ELF-1 (cell line): ENCODE measurements around the gene BTBD9.

Experiments
- DNase-seq: peaks from one replicate; pipeline ENCODE4 v3.0.0-alpha.2; 2016; ENCODE audit warnings: low read depth, low spot score

Gene BTBD9

DNA sequence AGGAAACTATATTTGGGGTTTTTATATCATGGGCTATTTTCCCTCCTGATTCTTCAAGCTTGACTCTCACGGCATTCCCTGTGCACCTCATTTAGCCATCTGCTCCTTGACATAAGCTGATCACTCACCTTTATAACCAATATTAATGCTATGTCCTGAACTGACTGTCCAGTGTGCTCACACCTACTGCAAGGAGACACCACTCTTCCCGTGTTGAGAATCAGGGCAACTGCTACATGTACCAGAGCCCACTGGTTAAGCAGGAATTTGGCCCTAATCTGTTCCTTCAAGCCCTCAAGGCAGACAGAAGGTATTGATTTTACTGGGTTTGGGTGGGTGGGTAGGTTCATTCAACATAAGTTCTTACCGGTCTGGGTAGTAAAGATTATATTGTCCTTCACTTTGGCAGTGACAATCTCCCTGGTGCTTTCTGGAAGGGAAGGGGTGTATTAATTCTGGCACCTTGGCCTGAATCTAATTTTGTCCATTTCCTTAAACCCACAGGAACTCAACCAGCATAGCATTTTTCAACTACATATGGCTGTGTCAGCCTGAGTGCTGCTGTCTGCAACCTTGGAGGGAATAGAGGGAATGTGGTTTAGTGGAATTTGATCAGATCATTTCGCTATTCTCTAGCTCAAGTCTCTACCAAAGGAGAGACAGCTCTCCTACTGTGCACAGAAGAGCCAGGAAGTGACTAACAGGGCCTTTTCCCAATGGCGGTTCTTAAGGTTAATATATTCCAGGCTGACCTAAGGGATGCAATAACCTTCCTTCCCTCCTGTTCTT, 293.2 kb downstream of the BTBD9 start:
- DNase-seq, result no peak

DNA sequence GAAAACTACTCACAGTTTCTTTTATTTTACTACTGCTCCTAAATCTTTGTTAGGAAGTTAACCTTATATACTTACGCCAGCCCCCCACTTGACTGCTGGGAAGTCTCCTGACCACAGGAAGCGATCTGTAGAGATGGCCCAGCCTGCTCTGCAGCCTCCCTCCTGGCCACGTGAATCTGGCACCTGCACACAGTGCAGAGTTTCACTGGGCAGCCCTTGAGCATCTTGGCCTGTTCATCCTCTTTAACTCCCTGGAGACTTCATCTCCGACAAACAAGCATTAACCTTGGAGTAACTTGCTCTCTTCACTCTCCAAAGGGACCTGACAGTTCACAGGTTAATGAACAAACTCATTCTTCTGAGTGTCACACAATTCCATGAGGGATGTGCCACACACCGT, 294.1 kb downstream of the BTBD9 start:
- no peak for DNase-seq

DNA sequence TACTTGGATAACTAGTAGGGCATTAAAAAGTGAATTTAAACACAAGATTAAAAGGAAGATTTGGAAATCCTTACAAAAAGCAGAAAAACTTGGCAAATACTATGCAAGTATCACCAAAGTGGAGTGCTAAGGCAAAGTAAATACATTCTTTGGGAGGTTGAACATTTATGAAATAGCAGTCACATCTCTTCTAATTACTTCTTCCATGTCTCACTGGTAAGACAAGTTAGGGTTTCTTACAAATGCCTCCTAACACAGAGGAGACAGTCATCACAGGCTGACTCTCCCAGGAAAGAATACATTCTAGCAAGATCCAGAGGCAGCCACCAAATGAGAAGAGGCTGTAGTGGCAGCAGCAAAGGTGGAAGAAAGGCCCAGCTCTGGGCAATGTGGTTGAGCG, 298.2 kb downstream of the BTBD9 start:
- no peak for DNase-seq

GRCh38 chr6:38339914-38340313, 299.8 kb downstream of the BTBD9 start:
- DNase-seq, result no peak

DNA sequence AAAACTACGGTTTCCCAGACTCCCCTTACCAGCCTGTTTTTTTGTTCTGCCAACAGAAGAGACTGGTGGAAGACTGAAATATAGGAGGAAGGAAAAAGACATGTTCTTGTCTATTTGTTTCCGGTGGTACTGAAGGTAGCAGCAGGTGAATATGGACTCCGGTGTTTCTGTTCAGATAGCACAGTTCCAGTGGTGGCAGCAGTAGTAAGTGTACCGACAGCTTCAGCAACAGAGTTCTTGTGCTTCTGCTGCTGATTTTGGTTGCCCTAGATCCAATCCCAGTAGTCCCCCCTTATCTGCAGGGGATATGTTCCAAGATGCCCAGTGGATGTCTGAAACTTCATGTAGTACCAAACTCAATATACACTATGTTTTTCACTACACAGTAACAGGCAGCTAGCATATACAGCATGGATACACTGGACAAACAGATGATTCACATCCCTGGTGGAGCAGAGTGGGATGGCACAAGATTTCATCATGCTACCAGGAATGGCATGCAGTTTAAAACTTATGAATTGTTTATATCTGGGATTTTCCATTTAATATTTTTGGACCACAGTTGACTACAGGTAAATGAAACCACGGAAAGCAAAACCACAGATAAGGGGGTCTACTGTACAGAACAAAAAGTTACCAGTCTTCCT, 301.8 kb downstream of the BTBD9 start:
- no peak for DNase-seq

DNA sequence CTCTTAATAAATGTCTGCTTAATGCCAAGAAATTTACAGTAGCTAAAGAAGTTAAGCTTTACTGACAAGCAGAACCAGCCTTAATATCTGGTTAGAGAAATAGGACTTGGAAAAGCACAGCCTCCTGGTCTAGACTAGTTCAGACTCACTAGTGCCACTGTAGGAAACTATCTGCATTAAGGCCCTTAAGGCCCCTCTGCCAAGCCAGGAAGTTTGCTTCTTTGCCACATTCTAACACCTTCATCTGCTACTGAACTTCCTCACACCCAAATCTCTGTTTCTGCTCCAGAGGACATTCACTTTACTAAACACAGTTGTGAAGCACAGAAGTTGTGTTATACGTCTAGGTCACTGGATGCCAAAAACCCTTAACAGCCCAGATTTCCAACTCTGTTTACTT, 302.8 kb downstream of the BTBD9 start:
- no peak for DNase-seq

DNA sequence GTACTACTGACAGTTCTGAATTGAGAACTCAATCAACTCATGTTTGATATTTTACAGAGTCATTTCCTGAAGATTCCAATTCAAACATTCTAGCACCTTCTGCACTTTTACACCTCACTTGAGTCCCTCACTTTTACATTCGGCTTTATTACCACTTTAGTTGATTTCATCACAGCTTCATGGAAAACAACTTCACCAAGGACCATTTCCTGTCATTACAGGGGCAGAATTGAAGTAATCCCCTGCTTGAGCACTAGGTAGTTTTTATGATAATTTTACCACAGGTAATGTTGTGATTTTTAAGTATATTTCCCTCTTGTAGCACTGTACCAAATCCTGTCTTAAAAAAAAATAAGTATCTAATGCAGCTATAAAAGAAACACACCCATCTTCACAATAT, 312.9 kb downstream of the BTBD9 start:
- no peak for DNase-seq

GRCh38 chr6:38323216-38323615, 316.5 kb downstream of the BTBD9 start:
- no peak for DNase-seq

DNA sequence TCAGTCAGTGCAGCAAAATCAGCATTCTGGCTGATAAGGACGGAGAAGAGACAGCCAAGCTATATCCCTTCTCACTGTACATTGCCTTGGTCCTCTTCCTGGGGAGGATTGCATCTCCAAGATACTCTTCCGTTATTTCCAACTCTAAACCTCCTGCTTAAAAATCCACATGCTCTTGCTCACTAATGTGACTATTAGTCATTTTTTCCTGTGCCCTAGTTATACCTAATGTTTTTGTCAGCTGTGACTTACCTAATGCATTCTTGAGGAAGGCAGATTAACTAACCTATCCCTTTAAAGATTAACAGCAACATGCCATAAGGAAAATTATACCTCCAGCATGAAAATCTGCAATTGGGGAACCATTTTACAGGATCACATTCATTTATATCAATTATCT, 317.6 kb downstream of the BTBD9 start:
- no peak for DNase-seq

DNA sequence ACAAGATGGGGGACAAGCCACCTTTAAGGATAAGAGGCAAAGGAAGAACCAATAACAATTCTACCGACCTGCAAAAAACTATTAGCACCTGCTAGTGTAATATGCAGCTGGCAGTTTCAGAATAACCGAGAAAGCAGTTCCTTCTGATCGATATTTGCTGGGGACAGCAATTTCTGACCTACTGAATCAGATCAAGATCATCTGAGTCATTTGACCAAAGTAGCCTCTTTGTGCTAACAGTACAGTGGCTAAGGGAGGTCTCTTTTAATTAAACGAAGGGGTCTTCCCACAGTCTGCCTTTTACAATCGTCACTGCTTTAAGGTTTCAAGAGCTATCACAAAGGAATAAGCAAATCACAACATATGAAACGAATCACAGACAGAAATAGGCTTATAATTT, 318.9 kb downstream of the BTBD9 start:
- no peak for DNase-seq

DNA sequence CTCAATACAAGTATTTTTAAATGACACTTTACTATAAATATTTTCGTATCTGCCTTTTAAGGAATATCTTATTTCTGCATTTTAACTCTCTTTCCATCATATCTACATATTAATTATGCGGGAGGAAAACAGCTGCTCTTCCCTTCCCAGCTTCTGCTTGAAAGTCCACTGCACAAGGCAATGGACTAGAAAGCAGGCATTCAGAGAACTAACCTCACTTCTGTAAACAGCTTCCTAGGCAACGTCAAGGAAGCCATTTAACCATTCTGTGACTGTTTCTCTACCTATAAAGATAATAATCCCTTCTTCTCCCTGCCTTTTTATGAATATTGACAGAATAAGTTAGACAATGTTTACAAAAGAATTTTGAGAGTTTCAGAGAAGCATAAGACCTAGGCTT, 319.4 kb downstream of the BTBD9 start:
- DNase-seq, result no peak

DNA sequence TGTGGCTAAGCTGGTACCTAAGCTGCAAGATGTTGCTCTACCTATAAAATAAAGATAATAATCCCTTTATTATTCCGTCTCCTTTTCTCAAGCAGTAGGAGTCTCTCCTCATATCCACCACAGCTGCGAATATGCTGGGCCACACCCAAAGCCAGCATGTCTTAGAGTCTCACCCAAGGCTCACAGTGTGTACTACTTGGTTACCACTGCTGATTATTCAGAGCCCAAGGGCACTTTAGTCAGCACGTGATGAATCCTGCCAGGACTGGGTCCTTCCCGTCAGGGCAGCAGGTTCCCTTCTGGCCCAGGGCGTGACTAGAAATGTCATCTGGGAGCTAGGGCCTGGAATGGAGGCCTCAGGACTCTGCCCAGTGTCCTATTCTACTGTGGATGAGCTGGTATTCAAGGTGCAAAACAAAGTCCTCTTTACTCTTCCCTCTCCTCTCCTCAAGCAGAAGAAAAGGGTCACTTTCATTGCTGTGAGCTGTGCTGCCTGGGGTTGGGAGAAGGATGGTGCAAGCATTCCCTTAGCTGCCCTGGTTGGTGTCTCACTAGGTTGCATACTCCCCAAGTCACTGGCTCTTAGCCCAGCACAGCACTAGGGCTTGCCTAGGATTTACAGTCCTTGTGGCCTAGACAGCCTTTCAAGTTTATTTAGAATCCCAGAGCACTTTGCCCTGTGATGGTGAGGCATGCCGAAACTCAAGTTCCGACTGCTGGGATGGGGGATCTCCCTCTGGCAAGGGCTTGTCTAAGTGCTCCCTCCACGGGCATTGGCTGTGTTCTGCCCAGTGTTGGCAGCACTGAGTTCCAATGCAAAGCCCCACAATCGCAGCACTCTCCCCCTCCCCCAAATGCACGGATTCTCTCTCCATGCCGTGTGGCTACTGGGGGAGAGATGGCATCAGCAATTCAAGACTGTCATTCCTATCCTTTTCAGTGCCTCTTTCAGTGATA, 320.2 kb downstream of the BTBD9 start:
- DNase-seq, result peak; percentile 13

- no peak for DNase-seq
Measured at GRCh38 chr6:38316099-38316868, 323.4 kb downstream of the BTBD9 start.

DNA sequence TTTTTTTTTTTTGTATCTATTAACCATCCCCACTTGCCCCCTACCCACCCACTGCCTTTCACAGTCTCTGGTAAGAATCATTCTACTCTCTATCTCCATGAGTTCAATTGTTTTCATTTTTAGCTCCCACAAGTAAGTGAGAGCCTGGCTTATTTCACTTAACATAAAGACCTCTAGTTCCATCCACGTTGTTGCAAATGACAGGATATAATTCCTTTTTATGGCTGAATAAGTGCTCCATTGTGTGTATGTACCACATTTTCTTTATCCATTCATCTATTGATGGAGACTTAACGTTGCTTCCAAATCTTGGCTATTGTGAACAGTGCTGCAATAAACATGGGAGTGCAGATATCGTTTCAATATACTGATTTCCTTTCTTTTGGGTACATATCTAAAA, 328.5 kb downstream of the BTBD9 start:
- DNase-seq, result no peak

DNA sequence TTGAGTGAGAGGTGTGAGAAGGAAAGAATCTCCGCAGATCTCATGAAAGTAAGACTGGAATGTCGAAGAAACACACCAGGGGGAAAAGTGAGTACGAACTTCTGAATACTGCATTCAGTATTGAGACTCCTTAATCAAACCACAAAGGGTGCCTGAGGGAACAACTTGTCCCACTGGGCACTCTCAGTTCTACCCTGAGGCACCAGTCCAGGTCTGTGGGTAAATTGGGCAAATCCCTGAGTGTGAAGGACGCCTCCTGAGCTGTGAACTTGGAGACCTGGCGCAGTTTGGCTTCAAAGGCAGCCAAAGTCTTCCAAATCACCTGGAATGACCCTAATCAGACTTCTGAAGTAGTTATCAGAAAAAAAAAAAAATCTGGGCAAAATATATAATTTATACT, 329.7 kb downstream of the BTBD9 start:
- no peak for DNase-seq

GRCh38 chr6:38307740-38308139, 332.0 kb downstream of the BTBD9 start:
- DNase-seq, result no peak

GRCh38 chr6:38306931-38307330, 332.8 kb downstream of the BTBD9 start:
- peak; percentile 23 for DNase-seq

DNA sequence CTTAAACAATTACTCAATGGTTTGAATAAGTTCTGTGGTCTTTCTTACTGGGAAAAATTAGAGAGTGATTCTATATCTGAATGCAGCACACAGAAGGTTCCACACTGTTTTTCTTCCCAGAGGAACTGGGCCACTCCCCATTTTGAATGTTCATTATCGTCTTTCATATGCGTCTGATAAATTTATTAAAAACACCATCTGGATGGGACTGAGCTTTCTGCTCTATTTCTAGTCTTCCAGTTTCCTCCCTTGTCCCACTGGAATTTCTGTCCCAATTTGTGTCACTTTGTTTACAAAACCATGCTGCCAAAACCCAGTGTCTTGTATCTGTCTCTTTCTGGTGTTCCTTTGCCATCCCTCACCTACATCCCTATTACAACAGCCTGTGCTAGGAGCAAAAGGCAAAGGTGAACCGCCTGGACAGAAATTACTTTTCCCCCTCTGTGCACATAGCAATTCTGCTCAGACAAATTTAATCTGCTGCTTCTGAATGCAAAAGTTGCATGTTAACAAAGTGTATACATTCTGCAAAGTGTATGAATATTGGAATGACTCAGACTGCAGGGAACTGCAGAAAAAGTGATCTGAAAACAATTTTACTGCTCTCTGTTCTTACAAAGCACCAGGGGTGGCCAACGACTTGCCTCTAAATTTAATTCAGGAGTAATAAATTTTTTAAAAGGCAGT, 333.6 kb downstream of the BTBD9 start:
- no peak for DNase-seq

DNA sequence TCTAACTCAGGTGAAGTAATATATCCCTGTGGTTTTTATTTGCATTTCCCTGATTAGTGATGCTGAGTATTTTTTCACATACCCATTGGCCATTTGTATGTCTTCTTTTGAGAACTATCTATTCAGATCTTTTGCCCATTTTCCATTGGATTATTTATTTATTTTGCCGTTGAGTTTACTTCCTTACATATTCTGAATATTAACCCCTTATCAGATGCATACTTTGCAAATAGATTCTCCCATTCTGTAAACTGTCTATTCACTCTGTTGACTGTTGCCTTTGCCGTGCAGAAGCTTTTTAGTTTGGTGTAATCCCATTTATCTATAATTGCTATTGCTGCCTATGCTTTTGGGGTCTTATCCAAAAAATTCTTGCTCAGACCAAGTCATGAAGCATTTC, 336.9 kb downstream of the BTBD9 start:
- DNase-seq, result no peak

DNA sequence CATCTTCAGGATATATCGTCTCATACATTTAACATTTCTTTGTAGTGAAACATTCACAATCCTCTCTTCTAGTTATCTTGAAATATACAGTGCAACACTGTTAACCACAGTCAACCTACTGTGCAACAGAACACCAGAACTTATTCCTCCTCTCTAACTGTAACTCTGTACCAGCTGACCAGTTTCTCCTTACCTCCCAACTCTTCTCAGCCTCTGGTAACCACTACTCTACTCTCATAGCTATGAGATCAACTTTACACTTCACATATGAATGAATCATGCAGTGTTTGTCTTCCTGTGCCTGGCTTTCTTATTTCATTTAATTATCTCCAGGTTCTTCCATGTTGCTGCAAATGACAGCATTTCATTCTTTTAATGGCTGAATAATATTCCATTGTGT, 337.6 kb downstream of the BTBD9 start:
- DNase-seq, result no peak
